Trophoblast cell (in vitro differentiated cells and primary cell): Measurements from ENCODE around the gene SDHB.

Experiments
- DNase-seq, 2 donors: peaks; one replicate each; pipeline ENCODE4 v3.0.0-alpha.2; 2016
- H2AFZ ChIP-seq: 2 replicates; pipeline ENCODE4 v1.6.1; 2013; ENCODE audit warnings: low read length, moderate library complexity, mild to moderate bottlenecking; ENCODE audit not compliant: insufficient read depth, poor library complexity
- H2AK5ac ChIP-seq: 2 replicates; pipeline ENCODE4 v1.6.1; 2013; ENCODE audit warnings: mild to moderate bottlenecking, low read length
- H2BK120ac ChIP-seq: 2 replicates; pipeline ENCODE4 v1.6.1; 2013; ENCODE audit warnings: low read length, mild to moderate bottlenecking, moderate library complexity; ENCODE audit not compliant: insufficient read depth, poor library complexity
- H2BK12ac ChIP-seq: 2 replicates; pipeline ENCODE4 v1.6.1; 2013; ENCODE audit warnings: mild to moderate bottlenecking, low read length, moderate library complexity
- H2BK5ac ChIP-seq: 2 replicates; pipeline ENCODE4 v1.6.1; 2013; ENCODE audit warnings: low read length, low read depth, moderate library complexity, mild to moderate bottlenecking; ENCODE audit not compliant: poor library complexity
- H3K14ac ChIP-seq: 2 replicates; pipeline ENCODE4 v1.6.1; 2013; ENCODE audit warnings: mild to moderate bottlenecking, low read length
- H3K18ac ChIP-seq: 2 replicates; pipeline ENCODE4 v1.6.1; 2013; ENCODE audit warnings: mild to moderate bottlenecking, low read length
- H3K23ac ChIP-seq: 2 replicates; pipeline ENCODE4 v1.6.1; 2013; ENCODE audit warnings: low read length
- H3K27ac ChIP-seq: 2 replicates; pipeline ENCODE4 v1.5.1; 2013; ENCODE audit warnings: low read depth, mild to moderate bottlenecking, inconsistent platforms, low read length, moderate library complexity
- H3K27me3 ChIP-seq: 2 replicates; pipeline ENCODE4 v1.6.1; 2013; ENCODE audit warnings: inconsistent platforms, mild to moderate bottlenecking, low read length, moderate library complexity; ENCODE audit not compliant: insufficient read depth
- H3K36me3 ChIP-seq, 2 experiments: 1 replicate in 1 of 2; 2 replicates in 1 of 2; pipeline ENCODE4 v1.6.1; 2013; ENCODE audit warnings: low read length in 2 of 2, mild to moderate bottlenecking in 2 of 2, moderate library complexity in 1 of 2; ENCODE audit not compliant: insufficient read depth in 2 of 2, control insufficient read depth in 1 of 2
- H3K4ac ChIP-seq: 2 replicates; pipeline ENCODE4 v1.6.1; 2013; ENCODE audit warnings: low read depth, mild to moderate bottlenecking, low read length, moderate library complexity
- H3K4me1 ChIP-seq, 2 experiments: 1 replicate in 1 of 2; 2 replicates in 1 of 2; pipeline ENCODE4 v1.6.1; 2013; ENCODE audit warnings: low read length in 2 of 2, mild to moderate bottlenecking in 2 of 2, moderate library complexity in 1 of 2; ENCODE audit not compliant: insufficient read depth in 2 of 2, control insufficient read depth in 1 of 2
- H3K4me2 ChIP-seq: 2 replicates; pipeline ENCODE4 v1.6.1; 2013; ENCODE audit warnings: inconsistent platforms, mild to moderate bottlenecking, low read length, moderate library complexity
- H3K4me3 ChIP-seq: 2 replicates; pipeline ENCODE4 v1.5.1; 2013; ENCODE audit warnings: mild to moderate bottlenecking, low read depth, low read length, inconsistent platforms
- H3K79me1 ChIP-seq: one replicate; pipeline ENCODE4 v1.6.1; 2013; ENCODE audit warnings: low read length
- H3K79me2 ChIP-seq: 2 replicates; pipeline ENCODE4 v1.6.1; 2013; ENCODE audit warnings: low read length, mild to moderate bottlenecking; ENCODE audit not compliant: control insufficient read depth, insufficient read depth, poor library complexity
- H3K9ac ChIP-seq: 2 replicates; pipeline ENCODE4 v1.6.1; 2013; ENCODE audit warnings: mild to moderate bottlenecking, low read length
- H3K9me3 ChIP-seq: 2 replicates; pipeline ENCODE4 v1.6.1; 2013; ENCODE audit warnings: low read depth, mild to moderate bottlenecking, control low read depth, inconsistent platforms, low read length; ENCODE audit not compliant: insufficient read depth
- H4K12ac ChIP-seq: 2 replicates; pipeline ENCODE4 v1.6.1; 2013; ENCODE audit warnings: low read depth, mild to moderate bottlenecking, low read length, moderate library complexity
- H4K8ac ChIP-seq: 2 replicates; pipeline ENCODE4 v1.6.1; 2013; ENCODE audit warnings: low read depth, mild to moderate bottlenecking, low read length, moderate library complexity
- H4K91ac ChIP-seq: one replicate; pipeline ENCODE4 v1.6.1; 2013; ENCODE audit warnings: low read depth, mild to moderate bottlenecking, low read length, moderate library complexity
- WGBS: extraction: QIAGEN DNeasy Blood & Tissue Kit; methylation state at CpG from one replicate; pipeline ENCODE4 v1.1.7; 2013; ENCODE audit warnings: missing lambda C conversion rate; ENCODE audit not compliant: insufficient read length, insufficient coverage; ENCODE audit errors: extremely low coverage; 5-methylcytosine and 5-hydroxymethylcytosine counted together

The SDHB gene

GRCh38 chr1:16975838-16976237, 78.0 kb downstream of the SDHB start:
- Histone ChIP-seq H3K27me3 (no peaks in the 10 kb centered on the region), H2BK120ac (no peak overlapping the region), H3K23ac (no peak overlapping the region), H3K79me1 (peaks cover 15% of the 10 kb centered on the region), H3K27ac (no peak overlapping the region), H4K12ac (no peak overlapping the region), H3K36me3 (peaks cover 38 to 43% of the 10 kb centered on the region in 2 experiments), H3K4me3 (no peak overlapping the region), H3K4ac (no peak overlapping the region), H3K9ac (no peak overlapping the region), H2AK5ac (no peak overlapping the region), H4K91ac (no peak overlapping the region), H3K14ac (no peak overlapping the region), H2AFZ (no peak overlapping the region), H3K4me2 (no peak overlapping the region), H3K4me1 (peaks cover 11 to 16% of the 10 kb centered on the region in 2 experiments), H4K8ac (no peak overlapping the region), H3K9me3 (no peaks in the 10 kb centered on the region), H2BK12ac (no peak overlapping the region), H2BK5ac (no peak overlapping the region), H3K18ac (no peak overlapping the region), H3K79me2 (peaks cover 6% of the 10 kb centered on the region)
- DNase-seq: no peak
- WGBS: no CpG with 5 or more reads among the region's 14 CpGs

DNA sequence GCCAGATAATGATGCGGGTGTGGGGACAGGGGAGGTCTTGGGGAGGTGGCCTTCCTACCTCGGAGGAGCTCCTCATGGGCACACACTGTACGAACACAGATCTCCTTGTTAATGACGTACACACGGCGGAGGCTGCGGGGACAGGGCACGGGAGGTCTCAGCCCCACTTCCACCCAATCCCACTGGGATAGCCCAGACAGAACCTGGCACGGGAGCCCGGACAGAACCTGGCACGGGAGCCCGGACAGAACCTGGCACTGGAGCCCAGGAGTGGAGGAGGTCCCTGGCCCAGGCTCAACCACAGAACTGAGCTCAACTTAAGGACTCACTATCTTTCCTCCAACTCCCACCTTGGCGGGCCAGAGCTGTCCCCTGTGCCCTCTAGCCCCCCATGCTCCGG, 78.6 kb downstream of the SDHB start:
- Histone ChIP-seq H3K27ac (no peak overlapping the region), H3K18ac (no peak overlapping the region), H3K14ac (no peak overlapping the region), H2BK12ac (no peak overlapping the region), H3K27me3 (no peaks in the 10 kb centered on the region), H3K9ac (no peak overlapping the region), H3K4me3 (no peak overlapping the region), H2BK5ac (no peak overlapping the region), H4K8ac (no peak overlapping the region), H2BK120ac (no peak overlapping the region), H3K36me3 (peaks cover 38 to 49% of the 10 kb centered on the region in 2 experiments), H4K12ac (no peak overlapping the region), H2AK5ac (no peak overlapping the region), H3K79me2 (peaks cover 4% of the 10 kb centered on the region), H3K23ac (no peak overlapping the region), H3K79me1 (peaks cover 10% of the 10 kb centered on the region), H3K4me1 (peaks cover 8 to 14% of the 10 kb centered on the region in 2 experiments), H3K4me2 (no peak overlapping the region), H3K9me3 (no peaks in the 10 kb centered on the region), H4K91ac (no peak overlapping the region), H2AFZ (no peak overlapping the region), H3K4ac (no peak overlapping the region)
- WGBS: no CpG with 5 or more reads among the region's 14 CpGs
- DNase-seq: no peak

DNA sequence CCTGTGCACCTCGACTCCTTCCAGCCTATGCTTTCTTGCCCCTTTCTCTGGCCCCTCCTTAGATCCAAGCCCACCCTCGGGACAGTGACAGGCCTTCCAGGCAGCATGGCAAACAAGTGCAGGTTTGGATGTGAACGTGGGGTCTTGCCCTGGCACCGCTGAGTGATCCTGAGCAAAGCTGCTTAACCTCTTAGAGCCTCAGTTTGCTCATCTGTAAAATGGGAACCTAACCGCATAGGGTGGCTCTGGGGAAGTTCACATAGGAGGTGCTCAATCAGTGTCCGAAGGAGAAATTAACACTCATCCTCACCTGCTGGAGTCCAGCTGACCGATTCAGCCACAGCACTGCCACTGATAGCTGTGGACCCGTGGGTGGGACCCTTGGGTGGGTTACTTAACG, 80.6 kb downstream of the SDHB start:
- no peak overlapping the region for H3K23ac ChIP-seq
- H3K79me2 ChIP-seq: no peaks in the 10 kb centered on the region
- DNase-seq: no peak
- no peak overlapping the region for H4K12ac ChIP-seq
- no peak overlapping the region for H3K27ac ChIP-seq
- no CpG with 5 or more reads among the region's 9 CpGs for WGBS
- peaks cover 0 to under 1% of the 10 kb centered on the region in 2 experiments for H3K4me1 ChIP-seq
- no peak overlapping the region for H3K4ac ChIP-seq
- no peak overlapping the region for H3K4me2 ChIP-seq
- no peak overlapping the region for H4K91ac ChIP-seq
- no peak overlapping the region for H2BK12ac ChIP-seq
- peaks cover 38 to 53% of the 10 kb centered on the region in 2 experiments for H3K36me3 ChIP-seq
- no peak overlapping the region for H4K8ac ChIP-seq
- no peak overlapping the region for H3K14ac ChIP-seq
- no peak overlapping the region for H2AFZ ChIP-seq
- H2AK5ac ChIP-seq: no peak overlapping the region
- no peaks in the 10 kb centered on the region for H3K27me3 ChIP-seq
- H2BK5ac ChIP-seq: no peak overlapping the region
- no peaks in the 10 kb centered on the region for H3K79me1 ChIP-seq
- no peak overlapping the region for H3K18ac ChIP-seq
- H3K9me3 ChIP-seq: peaks cover 4% of the 10 kb centered on the region
- no peak overlapping the region for H3K4me3 ChIP-seq
- H2BK120ac ChIP-seq: no peak overlapping the region
- no peak overlapping the region for H3K9ac ChIP-seq

DNA sequence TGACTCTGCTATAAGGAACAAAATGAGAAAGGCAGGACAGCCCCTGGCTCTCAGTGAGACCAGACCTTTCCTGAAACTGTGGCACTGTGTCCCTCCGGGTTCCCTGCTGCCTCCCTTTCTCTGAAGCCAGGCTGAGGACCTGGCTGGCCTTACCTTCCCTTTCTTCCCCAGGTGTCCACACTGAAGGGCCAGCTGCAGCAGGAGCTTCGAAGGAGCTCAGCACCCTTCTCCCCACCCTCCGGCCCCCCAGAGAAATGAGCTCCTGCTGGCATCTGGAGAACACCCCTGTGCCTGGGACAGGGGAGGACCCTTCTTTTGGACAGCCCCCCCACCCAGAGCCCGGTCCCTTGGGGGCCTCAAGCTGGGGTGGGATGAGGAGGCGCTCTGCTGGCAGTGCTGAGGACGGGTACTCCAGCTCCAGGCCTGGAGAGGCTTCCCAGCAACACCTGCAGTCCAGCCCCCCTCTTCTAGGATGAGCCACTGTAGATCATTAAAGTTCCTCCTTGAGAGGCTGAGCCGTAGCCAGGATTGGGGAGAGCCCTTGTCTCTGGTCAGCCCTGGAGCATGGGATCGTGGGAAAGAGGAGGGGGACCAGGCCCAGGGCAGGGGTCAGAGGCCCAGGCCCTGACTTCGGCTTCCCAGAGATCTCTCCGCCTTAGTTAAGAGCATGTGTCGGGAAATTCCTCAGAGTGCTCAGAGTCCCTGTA, 81.5 kb downstream of the SDHB start:
- H3K18ac ChIP-seq: no peak overlapping the region
- no peak overlapping the region for H2AK5ac ChIP-seq
- no peak overlapping the region for H3K4me3 ChIP-seq
- H3K27ac ChIP-seq: no peak overlapping the region
- H3K79me1 ChIP-seq: no peaks in the 10 kb centered on the region
- peaks cover 5% of the 10 kb centered on the region for H3K9me3 ChIP-seq
- H3K27me3 ChIP-seq: no peaks in the 10 kb centered on the region
- peaks cover 31 to 48% of the 10 kb centered on the region in 2 experiments for H3K36me3 ChIP-seq
- H3K4me1 ChIP-seq: peaks cover 0 to 2% of the 10 kb centered on the region in 2 experiments
- WGBS: no CpG with 5 or more reads among the region's 11 CpGs
- H4K91ac ChIP-seq: no peak overlapping the region
- H2AFZ ChIP-seq: no peak overlapping the region
- H3K23ac ChIP-seq: no peak overlapping the region
- no peak overlapping the region for H2BK120ac ChIP-seq
- no peak overlapping the region for H2BK12ac ChIP-seq
- H3K14ac ChIP-seq: no peak overlapping the region
- H4K12ac ChIP-seq: no peak overlapping the region
- H4K8ac ChIP-seq: no peak overlapping the region
- H3K4ac ChIP-seq: no peak overlapping the region
- no peak overlapping the region for H3K4me2 ChIP-seq
- DNase-seq: no peak
- H2BK5ac ChIP-seq: no peak overlapping the region
- no peaks in the 10 kb centered on the region for H3K79me2 ChIP-seq
- no peak overlapping the region for H3K9ac ChIP-seq
